PC-3 (cell line): ENCODE measurements around the gene BFSP2.

Experiments
- EZH2 ChIP-seq: fragments of 300-600 bp; sonication (generic); IDR thresholded peaks from one replicate; pipeline ENCODE4 v1.6.1; 2017; ENCODE audit warnings: antibody characterized with exemption, mild to moderate bottlenecking, low read length; ENCODE audit not compliant: unreplicated experiment
- EZH2phosphoT487 ChIP-seq: fragments of 300-600 bp; sonication (generic); IDR thresholded peaks from 2 replicates; pipeline ENCODE4 v1.6.1; 2018; ENCODE audit warnings: mild to moderate bottlenecking, antibody characterized with exemption, low read length, borderline replicate concordance

GRCh38 chr3:133393204-133393603 lies 6.7 kb upstream of the BFSP2 start:
- TF ChIP-seq EZH2phosphoT487 (no peak), EZH2 (no peak)
